IMR-90 (cell line): ENCODE data around the gene UQCC5. TPM values are rescaled to one million over a fixed set of nuclear protein-coding genes. Genes with fewer than 3 reads are reported as not detected.

ENCODE experiments used
- ATAC-seq: fragments of 200-7000 bp; cut with Tn5 transposase; 2 replicates; pipeline ENCODE4 v1.9.1; 2020; ENCODE audit warnings: low read depth, mild to moderate bottlenecking, moderate library complexity
- BruUV-seq: library from RNA; stranded (reverse); fragments of 400-500 nt; replicated peaks from 2 replicates; lab custom pipeline; 2021; lab: Mats Ljungman, UMichigan
- CTCF ChIA-PET: fragments of 300-600 bp; formaldehyde crosslinking; extraction: SDS; loops from one replicate; lab custom pipeline; 2021; ENCODE audit warnings: antibody characterized with exemption; lab: Yijun Ruan, JAX
- POLR2A ChIA-PET: fragments of 300-600 bp; sonication (Branson Sonifier 250); formaldehyde crosslinking; loops from one replicate; lab custom pipeline; 2022; ENCODE audit warnings: antibody characterized with exemption; ENCODE audit not compliant: unreplicated experiment; lab: Charles Lee
- DNase-seq: peaks from one replicate; pipeline ENCODE4 v3.0.0; 2013
- H2AFZ ChIP-seq: replicated peaks from 2 replicates; pipeline ENCODE3; 2013; ENCODE audit warnings: low read length, mild to moderate bottlenecking; ENCODE audit not compliant: poor library complexity
- H2AK5ac ChIP-seq: 2 replicates; pipeline ENCODE4 v1.6.1; 2013; ENCODE audit warnings: low read depth, low read length, inconsistent platforms
- H2AK9ac ChIP-seq: replicated peaks from 2 replicates; pipeline ENCODE3; 2013; ENCODE audit warnings: mild to moderate bottlenecking, low read depth, low read length, moderate library complexity; ENCODE audit not compliant: poor library complexity
- H2BK120ac ChIP-seq: 2 replicates; pipeline ENCODE4 v1.6.1; 2013; ENCODE audit warnings: low read depth, low read length, inconsistent platforms
- H2BK15ac ChIP-seq: 3 replicates; pipeline ENCODE4 v1.6.1; 2013; ENCODE audit warnings: low read depth, low read length, inconsistent platforms
- H2BK20ac ChIP-seq: 2 replicates; pipeline ENCODE4 v1.6.1; 2013; ENCODE audit warnings: low read depth, mild to moderate bottlenecking, inconsistent platforms, low read length, moderate library complexity
- H2BK5ac ChIP-seq: 2 replicates; pipeline ENCODE4 v1.6.1; 2013; ENCODE audit warnings: mild to moderate bottlenecking, low read depth, low read length, inconsistent platforms; ENCODE audit not compliant: poor library complexity, severe bottlenecking
- H3K14ac ChIP-seq: replicated peaks from 2 replicates; pipeline ENCODE4 v1.6.1; 2013; ENCODE audit warnings: low read depth, low read length, inconsistent platforms
- H3K18ac ChIP-seq: 2 replicates; pipeline ENCODE4 v1.6.1; 2013; ENCODE audit warnings: low read depth, low read length, control low read depth
- H3K23ac ChIP-seq: 2 replicates; pipeline ENCODE4 v1.6.1; 2013; ENCODE audit warnings: low read depth, low read length, inconsistent platforms
- H3K27ac ChIP-seq: 2 replicates; pipeline ENCODE4 v1.5.1; 2013; ENCODE audit warnings: mild to moderate bottlenecking, control low read depth, low read length; ENCODE audit not compliant: insufficient read depth
- H3K27me3 ChIP-seq: 2 replicates; pipeline ENCODE4 v1.6.1; 2013; ENCODE audit warnings: low read length; ENCODE audit not compliant: control insufficient read depth, insufficient read depth
- H3K36me3 ChIP-seq: 2 replicates; pipeline ENCODE4 v1.6.1; 2013; ENCODE audit warnings: low read length, mixed read lengths; ENCODE audit not compliant: control insufficient read depth, insufficient read depth
- H3K4ac ChIP-seq: 2 replicates; pipeline ENCODE4 v1.6.1; 2013; ENCODE audit warnings: low read depth, low read length, inconsistent platforms
- H3K4me1 ChIP-seq: 2 replicates; pipeline ENCODE4 v1.6.1; 2013; ENCODE audit warnings: low read length, mixed read lengths; ENCODE audit not compliant: control insufficient read depth, insufficient read depth
- H3K4me2 ChIP-seq: 2 replicates; pipeline ENCODE4 v1.6.1; 2013; ENCODE audit warnings: low read depth, mild to moderate bottlenecking, control low read depth, low read length, moderate library complexity
- H3K4me3 ChIP-seq: 2 replicates; pipeline ENCODE4 v1.5.1; 2013; ENCODE audit warnings: low read depth, mild to moderate bottlenecking, control low read depth, low read length, moderate library complexity; ENCODE audit not compliant: insufficient read depth
- H3K56ac ChIP-seq: 2 replicates; pipeline ENCODE4 v1.6.1; 2013; ENCODE audit warnings: low read length, inconsistent platforms; ENCODE audit not compliant: insufficient read depth; ENCODE audit errors: extremely low read depth
- H3K79me1 ChIP-seq, 2 experiments: 2 replicates each; pipeline ENCODE4 v1.6.1; 2013; ENCODE audit warnings: low read length in 2 of 2, inconsistent platforms in 1 of 2, low read depth in 1 of 2
- H3K9ac ChIP-seq: 2 replicates; pipeline ENCODE4 v1.6.1; 2013; ENCODE audit warnings: low read depth, low read length, control low read depth
- H3K9me1 ChIP-seq: 2 replicates; pipeline ENCODE4 v1.6.1; 2013; ENCODE audit warnings: low read length, inconsistent platforms; ENCODE audit not compliant: insufficient read depth
- H3K9me3 ChIP-seq: 2 replicates; pipeline ENCODE4 v1.6.1; 2013; ENCODE audit warnings: low read length; ENCODE audit not compliant: control insufficient read depth, insufficient read depth
- H4K20me1 ChIP-seq: 2 replicates; pipeline ENCODE4 v1.6.1; 2013; ENCODE audit warnings: low read length, inconsistent platforms; ENCODE audit not compliant: insufficient read depth
- H4K5ac ChIP-seq: 2 replicates; pipeline ENCODE4 v1.6.1; 2013; ENCODE audit warnings: mild to moderate bottlenecking, low read depth, low read length, control low read depth
- H4K8ac ChIP-seq, 2 experiments: 2 replicates each; pipeline ENCODE4 v1.6.1; 2013; ENCODE audit warnings: low read depth in 2 of 2, low read length in 2 of 2, control low read depth in 1 of 2, inconsistent platforms in 1 of 2
- H4K91ac ChIP-seq: 2 replicates; pipeline ENCODE4 v1.6.1; 2013; ENCODE audit warnings: low read depth, low read length, inconsistent platforms; ENCODE audit not compliant: insufficient read depth
- CEBPB ChIP-seq: IDR thresholded peaks from 2 replicates; pipeline ENCODE4 v1.6.1; 2012; ENCODE audit warnings: low read depth, low read length, improper control_type of control experiment
- CHD1 ChIP-seq: IDR thresholded peaks from 2 replicates; pipeline ENCODE4 v1.6.1; 2012; ENCODE audit warnings: low read depth, low read length, improper control_type of control experiment
- ELK1 ChIP-seq: fragments of 150-350 bp; IDR thresholded peaks from 2 replicates; pipeline ENCODE4 v1.6.1; 2016; ENCODE audit warnings: low read depth, mild to moderate bottlenecking, low read length, moderate library complexity, borderline replicate concordance
- SMC3 ChIP-seq: fragments of 150-350 bp; IDR thresholded peaks from 2 replicates; pipeline ENCODE4 v1.6.1; 2016; ENCODE audit warnings: low read depth, mild to moderate bottlenecking, antibody characterized with exemption, low read length, moderate library complexity
- USF2 ChIP-seq: fragments of 150-350 bp; IDR thresholded peaks from 2 replicates; pipeline ENCODE4 v1.6.1; 2017; ENCODE audit warnings: mild to moderate bottlenecking, antibody characterized with exemption, low read length, low read depth
- WGBS, 2 experiments: methylation state at CpG; one replicate each; pipeline versions ENCODE4 v1.1.5 to v1.1.7; 2013; ENCODE audit warnings: missing lambda C conversion rate in 2 of 2; ENCODE audit not compliant: insufficient read length in 1 of 2; ENCODE audit errors: extremely low coverage in 2 of 2; 5-methylcytosine and 5-hydroxymethylcytosine counted together
- dilution Hi-C: fragments of 300-500 bp; cut with HindIII; formaldehyde crosslinking; loops from one replicate; pipeline ENCODE4 v1.14.3; 2018; ENCODE audit warnings: low sequenced_read_pairs; ENCODE audit not compliant: unreplicated experiment
- in situ Hi-C: fragments of 300-500 bp; cut with MboI; formaldehyde crosslinking; loops from 3 replicates; pipeline ENCODE4 v1.14.3; 2019; ENCODE audit warnings: low sequenced_read_pairs, inconsistent platforms, mixed read lengths
- intact Hi-C: fragments of 100-400 bp; cut with micrococcal nuclease; formaldehyde crosslinking; loops from 2 replicates; pipeline ENCODE4 v1.10.0; 2022
- polyA plus RNA-seq, 3 experiments: library from polyadenylated mRNA; depleted of rRNA; stranded (reverse); fragments of >200 nt; gene quantifications; 2 replicates each; pipeline ENCODE4 v1.2.3, GENCODE V29; 2012; ENCODE audit warnings: low replicate concordance in 1 of 3
- total RNA-seq: library from RNA; depleted of rRNA; stranded (reverse); fragments of >200 nt; gene quantifications from 2 replicates; pipeline ENCODE4 v1.2.3, GENCODE V29; 2012
- TF ChIP-seq, protein P1 (sequence below): conservative IDR thresholded peaks from 2 replicates; pipeline ENCODE4 v1.5.1; 2012; ENCODE audit warnings: mild to moderate bottlenecking, low read depth, low read length, improper control_type of control experiment

UQCC5 gene
- total and polyA plus RNA-seq, 2 of the 4 experiments (the other 2 are of a cell fraction) = 1.1 to 16.9 TPM

DNA sequence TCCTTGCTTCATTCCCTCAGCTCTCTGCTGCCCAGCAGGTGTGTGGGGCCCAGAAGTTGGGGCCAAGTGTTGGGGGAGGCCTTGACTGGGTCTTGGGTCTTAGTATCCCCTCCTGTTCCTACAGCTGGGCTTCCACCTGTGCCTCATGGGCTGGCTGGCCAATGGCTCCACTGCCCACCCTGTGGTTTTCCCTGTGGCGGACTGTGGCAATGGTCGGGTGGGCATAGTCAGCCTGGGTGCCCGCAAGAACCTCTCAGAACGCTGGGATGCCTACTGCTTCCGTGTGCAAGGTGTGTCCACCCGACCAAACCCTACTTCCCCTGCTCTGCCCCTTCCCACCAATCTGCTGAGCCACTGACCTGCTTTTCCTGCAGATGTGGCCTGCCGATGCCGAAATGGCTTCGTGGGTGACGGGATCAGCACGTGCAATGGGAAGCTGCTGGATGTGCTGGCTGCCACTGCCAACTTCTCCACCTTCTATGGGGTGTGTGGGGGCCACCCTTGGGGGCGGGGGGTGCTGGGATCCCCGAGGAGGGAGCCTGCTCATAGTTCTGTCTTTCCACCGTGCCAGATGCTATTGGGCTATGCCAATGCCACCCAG, 13.7 kb upstream of the UQCC5 start:
- no peak overlapping the region for H2BK15ac ChIP-seq

More for the DNA sequence above, 13.7 kb upstream of the UQCC5 start:
- ChIA-PET CTCF (no interaction called here), POLR2A (no interaction called here)
- H3K9me1 ChIP-seq = peaks cover 11% of the 10 kb centered on the region
- H4K5ac ChIP-seq = no peak overlapping the region
- no peak overlapping the region for H3K4me3 ChIP-seq
- no peak overlapping the region for H3K23ac ChIP-seq
- no peak overlapping the region for H2BK120ac ChIP-seq
- H2AFZ ChIP-seq = no peak overlapping the region
- H3K18ac ChIP-seq = no peak overlapping the region
- whole genome bisulfite sequencing, 2 experiments = 96% methylated on average over 4 of the region's 14 CpGs; no CpG with 5 or more reads in 1 of the 2 experiments
- dilution Hi-C loops = no loop called here
- H3K56ac ChIP-seq = no peak overlapping the region
- H3K27me3 ChIP-seq = no peaks in the 10 kb centered on the region; the same call in 1 of the 2 replicates
- in situ Hi-C loops = no loop called here
- H2BK20ac ChIP-seq = no peak overlapping the region
- H3K27ac ChIP-seq = no peak overlapping the region
- TF ChIP-seq, protein P1, sequence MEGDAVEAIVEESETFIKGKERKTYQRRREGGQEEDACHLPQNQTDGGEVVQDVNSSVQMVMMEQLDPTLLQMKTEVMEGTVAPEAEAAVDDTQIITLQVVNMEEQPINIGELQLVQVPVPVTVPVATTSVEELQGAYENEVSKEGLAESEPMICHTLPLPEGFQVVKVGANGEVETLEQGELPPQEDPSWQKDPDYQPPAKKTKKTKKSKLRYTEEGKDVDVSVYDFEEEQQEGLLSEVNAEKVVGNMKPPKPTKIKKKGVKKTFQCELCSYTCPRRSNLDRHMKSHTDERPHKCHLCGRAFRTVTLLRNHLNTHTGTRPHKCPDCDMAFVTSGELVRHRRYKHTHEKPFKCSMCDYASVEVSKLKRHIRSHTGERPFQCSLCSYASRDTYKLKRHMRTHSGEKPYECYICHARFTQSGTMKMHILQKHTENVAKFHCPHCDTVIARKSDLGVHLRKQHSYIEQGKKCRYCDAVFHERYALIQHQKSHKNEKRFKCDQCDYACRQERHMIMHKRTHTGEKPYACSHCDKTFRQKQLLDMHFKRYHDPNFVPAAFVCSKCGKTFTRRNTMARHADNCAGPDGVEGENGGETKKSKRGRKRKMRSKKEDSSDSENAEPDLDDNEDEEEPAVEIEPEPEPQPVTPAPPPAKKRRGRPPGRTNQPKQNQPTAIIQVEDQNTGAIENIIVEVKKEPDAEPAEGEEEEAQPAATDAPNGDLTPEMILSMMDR = no peak
- TF ChIP-seq CHD1 (no peak), ELK1 (no peak), USF2 (no peak), SMC3 (no peak), CEBPB (no peak)
- H4K8ac ChIP-seq = no peak overlapping the region
- H3K4me2 ChIP-seq = no peak overlapping the region
- no peak overlapping the region for H3K4ac ChIP-seq
- H3K9me3 ChIP-seq = no peaks in the 10 kb centered on the region
- DNase-seq (no peak), ATAC-seq (no peak)
- intact Hi-C loops = no loop called here
- no peak overlapping the region for H2AK5ac ChIP-seq
- H3K14ac ChIP-seq = no peak overlapping the region
- no peak overlapping the region for H2BK5ac ChIP-seq
- H4K20me1 ChIP-seq = peaks cover 10% of the 10 kb centered on the region
- peaks cover 0 to 24% of the 10 kb centered on the region in 2 experiments; a peak in 3 of 4 replicates for H3K79me1 ChIP-seq
- H3K4me1 ChIP-seq = peaks cover 2% of the 10 kb centered on the region; the same call in 1 of the 2 replicates
- peaks cover 43% of the 10 kb centered on the region for H3K36me3 ChIP-seq
- no peak overlapping the region for H2AK9ac ChIP-seq
- no TSS peak for BruUV-seq
- H4K91ac ChIP-seq = no peak overlapping the region
- H3K9ac ChIP-seq = no peak overlapping the region
